Breast epithelium (tissue), 3 donors: ENCODE results near the gene TTLL3.

Source experiments
- POLR2A ChIP-seq: fragments of 450-650 bp; IDR thresholded peaks from one replicate; pipeline ENCODE4 v1.6.1; 2016; ENCODE audit warnings: antibody characterized with exemption, mild to moderate bottlenecking, moderate library complexity
- POLR2AphosphoS5 ChIP-seq, 3 donors: sonication (generic); formaldehyde crosslinking; IDR thresholded peaks; one replicate each; pipeline ENCODE4 v1.6.1; 2017; ENCODE audit warnings: antibody characterized with exemption in 3 of 3
- TF ChIP-seq, protein P1 (sequence below), 3 donors: fragments of 450-650 bp; IDR thresholded peaks; one replicate each; pipeline ENCODE4 v1.5.1; 2016 to 2017; ENCODE audit warnings: antibody characterized with exemption in 3 of 3, mild to moderate bottlenecking in 3 of 3, moderate library complexity in 3 of 3

DNA sequence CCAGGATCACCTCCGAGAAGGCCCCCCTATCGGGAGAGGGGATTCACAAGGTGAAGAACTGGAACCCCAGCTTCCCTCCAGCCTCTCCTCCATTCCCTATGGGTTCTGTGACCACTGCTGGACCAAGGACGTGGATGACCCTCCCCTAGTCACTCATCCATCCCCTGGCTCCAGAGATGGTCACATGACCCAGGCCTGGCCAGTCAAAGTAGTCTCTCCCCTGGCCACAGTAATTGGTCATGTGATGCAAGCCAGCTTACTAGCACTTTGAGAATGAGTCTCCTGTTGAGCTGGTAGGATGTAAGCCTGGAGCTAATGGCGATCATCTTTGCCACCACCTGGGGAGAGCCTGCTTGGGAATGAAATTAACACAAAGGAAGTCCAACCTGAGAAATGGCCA, 44.2 kb upstream of the TTLL3 start:
- TF ChIP-seq, protein P1, sequence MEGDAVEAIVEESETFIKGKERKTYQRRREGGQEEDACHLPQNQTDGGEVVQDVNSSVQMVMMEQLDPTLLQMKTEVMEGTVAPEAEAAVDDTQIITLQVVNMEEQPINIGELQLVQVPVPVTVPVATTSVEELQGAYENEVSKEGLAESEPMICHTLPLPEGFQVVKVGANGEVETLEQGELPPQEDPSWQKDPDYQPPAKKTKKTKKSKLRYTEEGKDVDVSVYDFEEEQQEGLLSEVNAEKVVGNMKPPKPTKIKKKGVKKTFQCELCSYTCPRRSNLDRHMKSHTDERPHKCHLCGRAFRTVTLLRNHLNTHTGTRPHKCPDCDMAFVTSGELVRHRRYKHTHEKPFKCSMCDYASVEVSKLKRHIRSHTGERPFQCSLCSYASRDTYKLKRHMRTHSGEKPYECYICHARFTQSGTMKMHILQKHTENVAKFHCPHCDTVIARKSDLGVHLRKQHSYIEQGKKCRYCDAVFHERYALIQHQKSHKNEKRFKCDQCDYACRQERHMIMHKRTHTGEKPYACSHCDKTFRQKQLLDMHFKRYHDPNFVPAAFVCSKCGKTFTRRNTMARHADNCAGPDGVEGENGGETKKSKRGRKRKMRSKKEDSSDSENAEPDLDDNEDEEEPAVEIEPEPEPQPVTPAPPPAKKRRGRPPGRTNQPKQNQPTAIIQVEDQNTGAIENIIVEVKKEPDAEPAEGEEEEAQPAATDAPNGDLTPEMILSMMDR (IDR thresholded peaks at IDR 0.05) = no peak
- TF ChIP-seq POLR2AphosphoS5 (IDR thresholded peaks at IDR 0.05) (no peak), POLR2A (no peak)
